Stimulated activated CD4-positive, alpha-beta T cell treated with anti-CD3 and anti-CD28 coated beads, Interleukin-1b, Interleukin-23, amount 100 ng/mL, for 1 hour (primary cell): ENCODE data around the gene EXOC6B.

Experiments used
- DNase-seq, 2 donors: peaks; one replicate each; pipeline ENCODE4 v3.0.0-alpha.2; 2020; ENCODE audit warnings: low read depth in 2 of 2

Gene EXOC6B

DNA sequence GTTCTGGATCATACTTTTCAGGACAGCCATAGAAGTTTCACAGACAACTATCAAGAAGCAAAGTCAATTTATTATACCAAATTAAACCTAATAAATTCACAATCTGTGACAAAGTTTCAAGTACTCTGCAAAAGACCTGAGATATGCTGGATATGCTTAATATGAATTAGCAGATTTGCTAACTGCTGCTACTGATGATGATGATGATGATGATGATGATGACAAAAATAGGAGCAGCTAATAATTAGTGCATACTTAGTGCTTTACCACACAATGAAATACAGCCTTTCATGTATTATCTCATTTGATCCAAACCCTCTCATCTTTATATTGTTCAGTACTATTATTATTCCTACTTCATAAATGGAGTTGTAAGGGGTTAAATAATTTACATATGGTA is 462.4 kb downstream of the EXOC6B start:
- no peak for DNase-seq

DNA sequence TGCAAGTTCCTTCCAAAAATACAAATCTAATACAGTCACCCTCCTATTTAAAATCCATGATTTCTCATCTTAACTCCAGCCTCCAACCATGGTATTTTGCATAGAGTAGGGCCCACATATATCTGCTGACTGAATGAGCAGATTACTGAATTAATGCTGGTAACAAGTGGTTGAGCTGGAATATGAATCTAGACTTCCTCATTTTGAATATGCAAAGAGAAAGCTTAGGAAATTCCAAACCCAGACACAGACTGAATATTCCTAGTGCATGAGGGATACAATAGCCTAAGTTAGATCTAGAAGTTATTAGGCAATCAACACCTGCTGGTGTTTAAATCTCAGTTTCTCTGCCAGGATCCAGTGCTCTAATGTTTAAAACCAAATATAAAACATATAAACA is 463.1 kb downstream of the EXOC6B start:
- no peak for DNase-seq

DNA sequence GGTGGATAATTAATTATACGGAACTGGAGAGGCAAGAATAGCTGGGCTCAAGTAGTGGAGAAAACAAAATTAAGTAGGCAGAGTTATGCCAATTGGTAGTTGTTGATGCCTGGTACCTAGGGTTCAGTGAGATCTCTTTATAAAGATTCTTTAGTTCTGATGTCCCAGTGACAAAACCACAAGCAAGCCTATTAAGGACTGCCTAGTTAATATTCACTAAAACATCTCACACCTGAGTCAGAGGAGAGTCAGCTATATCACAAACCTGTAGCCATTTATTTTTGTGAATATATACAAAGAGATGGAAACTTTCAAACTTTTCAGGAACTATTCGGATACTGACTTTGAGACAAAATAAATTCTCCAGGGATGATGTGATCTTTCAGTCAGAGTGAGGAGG is 464.3 kb downstream of the EXOC6B start:
- DNase-seq = no peak

DNA sequence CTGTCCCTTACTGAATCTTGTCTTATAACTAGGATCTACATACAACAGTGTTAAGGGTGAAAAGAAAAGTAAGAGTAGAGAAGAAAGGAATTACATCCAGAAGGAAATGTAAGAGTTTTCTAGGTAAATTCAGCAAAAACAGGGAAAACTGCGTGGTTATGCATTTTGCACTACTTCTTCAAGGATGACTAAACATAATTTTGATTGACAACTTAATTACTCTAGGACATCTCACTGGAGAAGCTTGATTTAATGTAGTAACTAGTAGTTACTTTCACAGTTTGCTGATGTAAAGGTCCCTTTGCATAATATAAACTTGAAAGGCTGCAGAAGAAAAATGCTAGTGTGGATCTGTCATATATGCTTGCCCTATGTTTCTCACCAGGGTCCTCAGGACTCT is 464.8 kb downstream of the EXOC6B start:
- no peak for DNase-seq

DNA sequence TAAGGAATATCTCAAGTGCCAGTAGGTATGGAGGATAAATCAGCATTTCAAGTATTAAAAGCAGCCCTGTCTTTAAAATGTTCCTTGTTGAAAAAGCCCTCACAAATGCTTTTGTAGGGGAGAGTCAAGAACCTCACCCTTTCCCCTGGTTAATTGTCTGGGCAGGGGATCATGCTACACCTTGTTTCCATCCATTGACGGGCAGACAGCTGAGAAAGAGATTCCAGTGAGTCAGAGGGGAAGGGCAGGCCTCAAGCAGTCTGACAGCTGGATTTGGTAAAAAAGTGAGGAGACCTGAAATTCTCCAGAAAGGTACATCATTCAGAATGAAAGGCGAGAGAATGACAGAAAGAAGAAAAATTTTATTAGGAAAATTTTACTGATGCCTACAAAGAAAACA is 475.0 kb downstream of the EXOC6B start:
- DNase-seq = no peak

DNA sequence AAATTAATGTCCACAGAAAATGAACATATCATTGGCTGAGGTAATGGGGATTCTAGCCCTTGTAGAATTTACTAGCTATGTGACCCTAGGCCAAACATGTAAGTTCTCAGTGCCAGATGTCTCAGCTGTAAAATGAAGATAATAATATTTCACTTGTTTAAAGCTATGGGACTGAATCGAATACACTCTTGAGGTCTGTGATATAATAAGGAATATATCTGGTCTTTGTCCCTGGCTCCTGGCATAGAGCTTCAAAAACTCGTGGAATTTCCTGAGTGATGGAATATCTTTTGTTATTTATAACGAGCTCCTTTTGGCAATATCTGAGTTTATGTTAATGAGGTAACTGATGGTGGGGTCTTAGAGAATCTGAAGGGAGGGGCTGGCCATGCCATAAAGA is 476.8 kb downstream of the EXOC6B start:
- DNase-seq = no peak

DNA sequence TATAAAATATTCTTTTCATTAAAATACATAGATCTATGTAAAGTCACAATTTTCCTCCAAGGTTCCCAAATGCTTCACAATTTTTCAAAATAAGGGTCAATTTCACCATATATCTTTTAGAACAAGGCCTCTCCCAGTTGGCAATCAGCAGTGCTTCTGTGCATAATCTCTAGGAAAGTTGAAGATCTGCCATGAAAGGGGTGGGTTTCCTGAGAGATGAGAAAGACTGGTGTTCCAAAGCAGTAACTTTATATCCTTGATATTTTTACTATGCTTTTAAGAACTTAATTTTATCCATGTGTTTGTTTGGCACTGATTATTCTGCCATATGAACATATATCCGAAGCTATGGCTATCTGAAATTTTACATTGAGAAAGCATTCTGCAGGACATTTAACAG is 478.8 kb downstream of the EXOC6B start:
- no peak for DNase-seq

DNA sequence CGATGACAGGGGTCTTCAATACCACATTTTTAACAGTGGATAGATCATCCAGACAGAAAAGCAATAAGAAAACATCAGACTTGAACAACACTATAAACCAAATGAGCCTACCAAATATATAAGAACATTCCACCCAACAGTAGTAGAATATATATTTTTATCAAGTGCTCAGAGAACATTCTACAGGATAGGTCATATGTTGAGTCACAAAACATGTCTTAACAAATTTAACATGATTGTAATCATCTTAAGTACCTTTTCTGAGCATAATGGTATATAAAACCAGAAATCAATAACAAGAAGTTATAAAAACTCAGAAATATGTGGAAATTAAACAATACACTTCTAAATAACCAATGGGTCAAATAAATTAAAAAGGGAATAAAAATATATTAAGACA is 484.2 kb downstream of the EXOC6B start:
- no peak for DNase-seq

DNA sequence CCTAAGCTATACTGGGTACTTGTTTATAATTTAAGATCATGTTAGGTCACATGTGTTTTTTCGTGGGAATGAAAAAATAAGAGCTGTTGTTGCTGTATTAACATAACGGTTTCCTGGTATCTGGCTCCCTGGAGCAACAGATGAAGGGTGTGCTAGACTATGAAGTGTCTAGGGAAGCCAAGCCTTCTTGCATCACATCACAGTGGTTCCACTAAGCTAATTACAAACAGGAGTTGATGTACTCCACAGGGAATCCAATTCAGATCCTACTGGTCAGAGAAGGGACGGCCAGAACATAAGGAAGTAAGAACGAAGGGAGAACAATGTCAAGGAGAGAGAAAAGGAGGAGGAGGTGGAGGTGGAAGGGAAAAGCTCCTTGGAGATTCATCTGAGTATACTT is 485.2 kb downstream of the EXOC6B start:
- DNase-seq = no peak

DNA sequence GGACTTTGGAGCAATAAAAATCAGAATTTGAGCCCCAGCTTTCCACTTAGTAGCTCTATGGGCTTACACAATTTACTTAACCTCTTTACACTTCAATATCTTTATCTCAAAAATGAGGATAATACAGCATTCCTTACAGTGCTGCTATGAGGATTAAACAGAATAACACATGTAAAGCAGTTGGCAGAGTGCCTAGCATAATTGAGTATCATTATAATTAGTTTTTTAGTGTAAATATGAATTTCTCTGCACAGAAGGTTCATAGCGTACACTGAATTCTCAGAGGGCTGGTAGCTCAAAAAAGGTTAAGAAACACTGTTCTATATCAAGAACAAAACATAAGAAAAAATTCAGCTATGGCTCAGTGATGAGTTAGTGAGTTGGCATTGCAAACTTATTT is 487.8 kb downstream of the EXOC6B start:
- no peak for DNase-seq

DNA sequence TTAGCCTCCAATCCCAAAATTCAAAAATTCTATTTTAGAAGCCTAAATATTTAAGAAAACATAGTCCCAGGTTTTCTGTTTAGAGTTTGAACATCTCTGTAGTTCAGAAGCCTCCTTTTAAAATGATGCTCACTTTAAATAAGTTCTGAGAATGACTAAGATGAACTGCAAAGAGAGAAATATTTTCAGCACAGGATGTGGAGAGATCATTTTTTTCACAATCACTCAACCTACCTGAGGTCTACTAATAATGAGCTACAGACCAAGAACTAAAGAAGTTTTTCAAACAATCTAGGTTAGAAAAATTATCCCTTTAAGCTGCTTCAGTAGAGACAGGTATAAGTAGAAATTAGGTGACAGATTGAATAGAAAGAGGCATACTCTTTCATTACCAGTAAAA is 493.1 kb downstream of the EXOC6B start:
- DNase-seq = no peak

DNA sequence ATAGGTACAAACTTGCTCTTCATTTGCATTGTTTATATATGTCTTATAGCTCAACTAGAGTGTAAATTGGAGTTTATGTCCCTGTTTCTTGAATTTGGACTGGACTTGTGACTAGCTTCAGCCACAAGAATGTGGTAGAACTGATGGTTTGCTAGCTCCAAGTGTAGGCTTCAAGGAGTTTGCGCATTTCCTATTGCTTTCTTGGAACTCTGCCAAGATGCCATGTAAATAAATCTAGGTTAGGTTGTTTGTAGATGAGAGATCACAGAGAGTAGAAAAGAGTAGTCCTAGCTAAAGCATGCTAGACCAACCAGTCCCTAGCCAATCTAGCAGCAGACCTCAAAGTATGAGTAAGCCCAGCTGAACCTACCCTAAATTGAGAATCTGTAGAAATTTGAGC is 495.2 kb downstream of the EXOC6B start:
- no peak for DNase-seq

DNA sequence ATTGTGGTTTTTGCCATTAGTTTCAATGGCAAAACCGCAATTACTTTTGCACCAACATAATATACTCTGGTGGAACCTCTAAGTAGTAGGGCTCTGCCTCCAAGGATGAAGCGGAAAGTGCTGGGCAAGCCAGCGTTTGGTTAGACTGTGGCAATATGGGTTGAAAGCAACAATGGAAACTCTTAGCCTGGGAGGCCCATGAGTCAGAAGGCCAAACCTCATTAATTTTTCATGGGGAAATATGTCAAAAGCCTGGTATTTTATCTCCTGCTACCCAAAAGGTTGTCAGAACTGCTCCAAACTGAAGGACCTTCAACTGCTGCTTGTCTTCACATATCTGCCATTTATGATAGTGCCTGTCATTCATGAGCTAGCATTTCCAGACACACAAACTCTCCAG is 499.1 kb downstream of the EXOC6B start:
- DNase-seq = no peak

DNA sequence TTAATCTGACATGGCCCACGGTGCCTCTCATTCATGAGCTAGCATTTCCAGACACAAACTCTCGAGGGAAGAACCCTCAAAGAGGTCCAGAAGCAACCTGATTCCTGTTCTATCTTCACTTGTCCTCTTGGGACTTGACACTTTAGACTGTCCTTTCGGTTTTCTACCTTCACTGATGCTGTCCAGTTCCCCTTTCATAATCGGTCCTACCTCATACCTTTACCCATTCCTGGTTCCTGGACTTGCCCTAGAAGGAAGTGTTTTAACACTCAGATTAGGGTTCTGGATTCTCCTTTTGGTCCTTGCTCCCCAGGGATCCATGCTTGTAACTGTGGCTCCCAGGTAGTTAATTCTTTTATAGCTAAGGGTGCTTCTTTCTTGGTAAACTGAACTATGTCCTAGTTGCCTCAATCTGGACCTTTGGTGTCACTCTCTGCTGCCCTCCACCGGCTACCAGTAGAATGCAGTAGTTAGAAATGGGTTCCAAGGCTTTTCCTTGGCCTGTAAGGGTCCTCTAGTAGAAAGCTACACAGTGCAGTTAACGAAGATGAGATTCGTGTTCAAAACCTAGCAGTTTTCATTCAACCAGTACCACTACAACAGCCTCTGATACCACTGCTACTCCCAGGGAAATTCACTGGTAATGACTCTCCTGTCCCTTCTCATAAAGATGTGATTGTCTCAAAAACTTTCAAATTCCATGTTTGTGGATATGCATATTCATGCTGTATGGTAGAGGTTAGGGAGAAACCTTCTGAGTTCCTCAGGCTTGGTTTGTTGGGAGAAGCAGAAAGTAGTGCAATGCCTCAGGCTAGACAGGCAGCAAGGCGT is 500.0 kb downstream of the EXOC6B start:
- DNase-seq = no peak

DNA sequence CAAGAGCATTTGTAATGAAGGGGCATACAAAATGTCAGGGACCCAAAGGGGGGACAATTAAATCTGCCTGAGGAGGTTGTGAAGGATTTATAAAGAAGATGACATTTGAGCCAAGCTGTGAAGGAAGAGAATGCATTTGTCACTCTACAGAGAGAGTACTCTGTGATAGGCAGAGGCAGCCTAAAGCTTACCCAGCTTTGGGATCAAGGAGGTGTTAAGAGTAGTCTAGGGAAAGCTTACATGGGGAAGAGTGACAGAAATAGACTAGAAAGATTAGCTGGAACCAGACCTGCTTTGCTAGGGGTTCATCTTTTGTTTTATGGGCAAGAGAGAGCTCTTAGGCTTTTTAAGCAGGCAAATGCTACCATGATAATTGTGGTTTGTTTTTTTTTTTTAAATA is 509.1 kb downstream of the EXOC6B start:
- DNase-seq = no peak

DNA sequence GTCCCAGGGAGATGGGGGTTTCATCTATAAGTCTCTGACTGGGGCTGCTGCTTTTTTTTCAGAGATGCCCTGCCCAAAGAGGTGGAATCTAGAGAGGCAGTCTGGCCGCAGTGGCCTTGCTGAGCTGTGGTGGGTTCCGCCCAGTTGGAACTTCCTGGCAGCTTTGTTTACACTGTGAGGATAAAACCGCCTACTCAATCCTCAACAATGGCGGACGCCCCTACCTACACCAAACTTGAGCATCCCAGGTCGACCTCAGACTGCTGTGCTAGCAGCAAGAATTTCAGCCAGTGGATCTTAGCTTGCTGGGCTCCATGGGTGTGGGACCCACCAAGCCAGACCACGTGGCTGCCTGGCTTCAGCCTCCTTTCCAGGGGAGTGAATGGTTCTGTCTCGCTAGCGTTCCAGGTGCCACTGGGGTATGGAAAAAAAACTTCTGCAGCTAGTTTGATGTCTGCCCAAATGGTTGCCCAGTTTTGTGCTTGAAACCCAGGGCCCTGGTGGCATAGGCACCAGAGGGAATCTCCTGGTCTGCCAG is 525.6 kb downstream of the EXOC6B start:
- DNase-seq = no peak

DNA sequence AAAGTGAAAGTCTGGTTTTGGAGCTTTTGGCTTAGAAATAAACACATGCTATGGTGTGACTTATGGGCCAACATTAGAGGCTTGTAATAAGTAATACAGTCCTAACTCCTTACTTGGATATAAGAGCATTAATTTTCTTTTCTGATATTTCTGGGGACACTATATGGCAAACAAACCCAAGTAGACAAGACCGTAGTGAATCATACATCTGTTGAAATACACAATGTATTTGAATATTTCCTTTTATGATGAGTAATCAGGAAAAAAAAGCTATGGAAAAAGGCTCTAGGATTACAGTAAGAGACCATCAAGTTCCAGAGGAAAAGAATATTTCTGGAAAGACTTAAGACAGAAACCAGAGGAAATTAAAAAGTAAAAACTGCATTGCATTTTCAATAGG is 532.2 kb downstream of the EXOC6B start:
- no peak for DNase-seq

DNA sequence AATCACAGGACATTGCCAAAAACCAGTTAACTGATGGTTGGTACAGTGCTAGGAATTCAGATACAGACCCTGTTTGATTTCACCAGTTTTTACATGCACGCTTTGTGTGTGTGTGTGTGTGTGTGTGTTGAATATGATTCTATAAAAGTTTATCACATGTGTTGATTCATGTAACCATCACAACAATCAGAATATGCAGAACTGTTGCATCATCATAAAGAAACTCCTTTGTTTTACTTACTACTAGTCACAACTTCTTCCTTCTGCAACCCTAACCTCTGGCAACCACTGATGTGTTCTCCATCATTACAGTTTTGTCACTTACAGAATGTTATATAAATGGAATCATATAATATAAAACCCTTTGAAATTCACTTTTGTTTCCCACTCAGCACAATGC is 533.4 kb downstream of the EXOC6B start:
- no peak for DNase-seq

DNA sequence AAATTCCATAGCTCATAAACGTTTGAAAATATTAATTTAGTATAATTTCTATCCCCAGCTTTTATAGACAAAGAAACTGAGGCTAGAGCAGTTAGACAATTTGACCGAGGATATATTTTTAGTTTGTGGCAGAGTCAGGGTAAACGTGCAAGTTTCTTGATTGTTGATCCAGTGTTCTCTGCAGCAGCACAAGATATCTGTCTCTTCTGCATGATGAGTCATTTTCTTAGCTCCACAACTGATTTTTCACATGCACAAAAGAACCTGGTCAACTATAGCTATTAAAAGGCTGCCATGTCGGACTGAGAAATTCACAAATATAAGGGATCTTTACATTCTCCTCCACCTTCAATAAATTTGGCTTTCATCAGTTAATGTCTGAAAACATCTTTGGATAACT is 534.8 kb downstream of the EXOC6B start:
- no peak for DNase-seq

DNA sequence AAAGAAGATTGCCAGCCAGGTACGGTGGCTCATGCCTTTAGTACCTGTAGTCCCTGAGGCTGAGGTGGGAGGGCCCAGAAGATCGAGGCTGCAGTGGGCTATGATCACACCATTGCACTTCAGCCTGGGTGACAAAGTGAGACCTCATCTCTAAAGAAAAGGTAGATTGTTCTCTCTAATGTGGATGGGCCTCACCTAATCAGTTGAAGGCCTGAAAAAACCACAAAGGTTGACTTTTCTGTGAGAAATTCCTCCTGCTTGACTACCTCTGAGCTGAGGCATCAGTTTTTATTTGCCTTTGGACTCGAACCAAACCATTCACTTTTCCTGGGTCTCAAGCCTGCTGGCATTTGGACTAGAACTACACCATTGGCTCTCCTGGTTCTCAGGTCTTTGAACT is 536.1 kb downstream of the EXOC6B start:
- no peak for DNase-seq

DNA sequence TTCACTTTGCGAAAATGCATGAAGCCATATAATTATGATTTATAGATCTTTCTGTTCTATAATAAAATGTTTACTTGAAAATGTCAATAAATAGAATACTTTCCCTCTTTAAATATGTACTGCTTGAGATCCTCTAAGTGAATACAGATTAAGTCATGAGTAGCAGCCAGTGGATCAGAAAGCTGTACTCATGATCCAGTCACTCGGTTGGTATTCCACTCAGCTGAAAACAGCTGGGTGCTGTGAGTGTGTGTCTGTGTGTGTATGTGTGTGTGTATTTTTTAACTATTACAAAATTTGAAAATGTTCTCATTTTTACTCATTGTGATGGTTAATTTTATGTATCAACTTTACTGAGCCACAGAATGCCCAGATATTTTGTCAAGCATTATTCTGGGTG is 536.5 kb downstream of the EXOC6B start:
- DNase-seq = no peak

DNA sequence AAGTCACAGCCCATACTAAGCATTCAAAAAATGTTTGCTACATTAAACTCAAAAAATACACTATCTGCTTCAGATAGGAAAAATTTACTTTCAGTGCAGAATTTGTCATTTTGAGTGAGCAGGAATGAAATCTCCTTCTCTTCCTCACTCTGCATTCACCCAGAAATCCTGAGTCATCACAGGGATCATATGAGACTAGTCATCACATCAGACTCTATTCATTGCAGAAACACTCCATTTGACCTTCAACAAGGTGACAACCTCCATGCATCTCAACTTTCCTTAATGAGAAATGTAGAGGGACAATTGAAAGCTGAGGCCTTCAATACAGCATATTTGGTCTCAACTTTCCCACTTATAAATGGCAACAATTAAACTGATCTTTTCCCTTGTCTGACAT is 547.8 kb downstream of the EXOC6B start:
- DNase-seq = no peak

DNA sequence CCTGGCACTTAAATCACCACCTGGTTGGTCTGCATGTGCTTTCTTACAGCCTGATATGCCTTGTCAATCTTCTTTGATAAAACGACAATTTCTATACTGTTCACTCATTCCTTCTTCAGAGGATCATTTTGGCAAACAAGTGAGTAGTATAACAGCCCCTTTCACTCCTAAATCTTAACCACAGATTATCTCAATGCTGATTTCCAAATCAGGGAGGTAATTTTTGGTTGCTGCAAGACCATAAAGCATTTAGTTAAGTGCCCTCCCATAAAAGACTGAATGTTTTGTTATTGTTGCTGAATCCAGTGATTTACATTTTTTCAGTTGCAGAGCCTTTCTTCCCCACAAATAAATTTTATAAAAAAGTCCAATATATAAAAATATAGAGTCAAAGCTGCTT is 549.0 kb downstream of the EXOC6B start:
- DNase-seq = no peak

DNA sequence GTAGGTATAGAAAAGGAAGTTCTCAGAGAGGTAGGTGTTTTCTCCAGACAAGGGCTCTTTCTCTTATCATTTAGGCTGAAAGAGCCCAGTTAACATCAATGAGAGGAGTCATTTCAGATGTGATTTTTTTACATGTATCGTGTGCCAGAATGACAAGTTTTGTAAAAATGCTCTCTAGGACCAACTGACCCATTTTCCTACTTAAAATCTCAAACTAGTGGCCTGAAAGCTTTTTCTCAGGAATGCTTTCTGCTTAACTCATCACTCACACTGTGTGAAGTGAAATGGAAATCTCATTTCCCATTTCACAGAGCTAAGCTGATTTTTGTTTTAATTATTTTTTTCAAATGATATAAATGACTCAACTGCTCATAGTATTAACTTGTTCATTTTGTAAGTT is 549.5 kb downstream of the EXOC6B start:
- no peak for DNase-seq
